Effector memory CD4-positive, alpha-beta T cell (primary cell): ENCODE results near the gene ATRN.

Experiments
- DNase-seq, 3 donors: peaks; one replicate each; pipeline ENCODE4 v3.0.0-alpha.2; 2020
- H3K27ac ChIP-seq: 2 replicates; pipeline ENCODE4 v1.7.0; 2013; ENCODE audit warnings: mild to moderate bottlenecking, low read length, moderate library complexity; ENCODE audit not compliant: insufficient read depth, poor library complexity, severe bottlenecking
- H3K27me3 ChIP-seq: replicated peaks from 2 replicates; pipeline ENCODE4 v1.7.0; 2013; ENCODE audit warnings: mild to moderate bottlenecking, low read length; ENCODE audit not compliant: insufficient read depth, control insufficient read depth, poor library complexity, severe bottlenecking
- H3K36me3 ChIP-seq: 2 replicates; pipeline ENCODE4 v1.7.0; 2013; ENCODE audit warnings: mild to moderate bottlenecking, low read length, moderate library complexity; ENCODE audit not compliant: control insufficient read depth, insufficient read depth
- H3K4me1 ChIP-seq: 2 replicates; pipeline ENCODE4 v1.7.0; 2013; ENCODE audit warnings: low read length, mild to moderate bottlenecking; ENCODE audit not compliant: control insufficient read depth, insufficient read depth, poor library complexity, severe bottlenecking
- H3K4me3 ChIP-seq: 2 replicates; pipeline ENCODE4 v1.7.0; 2013; ENCODE audit warnings: low read length, low read depth, mild to moderate bottlenecking; ENCODE audit not compliant: insufficient read depth, poor library complexity, severe bottlenecking
- H3K9me3 ChIP-seq: 2 replicates; pipeline ENCODE4 v1.7.0; 2013; ENCODE audit warnings: mild to moderate bottlenecking, low read length, moderate library complexity; ENCODE audit not compliant: control insufficient read depth

The ATRN gene

GRCh38 chr20:3670511-3670910 lies 199.7 kb downstream of the ATRN start:
- peaks cover 15% of the 10 kb centered on the region for H3K4me1 ChIP-seq
- no peak overlapping the region for H3K27ac ChIP-seq
- peaks cover 24% of the 10 kb centered on the region for H3K27me3 ChIP-seq
- H3K36me3 ChIP-seq = no peaks in the 10 kb centered on the region
- no peak for DNase-seq
- H3K9me3 ChIP-seq = no peaks in the 10 kb centered on the region
- H3K4me3 ChIP-seq = no peak overlapping the region

DNA sequence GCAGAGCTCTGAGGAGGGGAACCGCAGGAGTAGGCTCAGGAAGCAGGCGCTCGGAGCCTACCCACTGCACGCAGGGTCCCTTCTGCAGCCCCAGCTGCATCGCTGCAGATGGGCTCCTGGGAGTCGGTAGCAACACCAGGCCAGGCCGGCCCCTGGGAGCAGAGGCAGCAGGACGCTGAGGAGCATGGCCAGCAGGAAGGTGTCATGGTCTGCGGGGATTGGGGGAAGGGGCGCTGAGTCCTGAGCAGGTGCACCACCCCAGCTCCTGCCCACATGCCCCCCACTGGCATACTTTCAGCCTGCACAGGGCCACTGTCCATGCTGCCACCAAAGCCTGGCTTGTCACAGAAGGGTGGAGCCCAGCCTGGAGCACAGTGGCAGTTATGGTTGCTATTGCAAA lies 200.1 kb downstream of the ATRN start:
- Histone ChIP-seq H3K36me3 (no peaks in the 10 kb centered on the region), H3K9me3 (no peaks in the 10 kb centered on the region), H3K4me1 (peaks cover 13% of the 10 kb centered on the region), H3K27me3 (peaks cover 28% of the 10 kb centered on the region), H3K4me3 (no peak overlapping the region), H3K27ac (no peak overlapping the region)
- DNase-seq = no peak

GRCh38 chr20:3671986-3672546 lies 201.2 kb downstream of the ATRN start:
- Histone ChIP-seq H3K36me3 (no peaks in the 10 kb centered on the region), H3K4me1 (peaks cover 10% of the 10 kb centered on the region), H3K27ac (no peak overlapping the region), H3K4me3 (no peak overlapping the region), H3K27me3 (peaks cover 28% of the 10 kb centered on the region), H3K9me3 (no peaks in the 10 kb centered on the region)
- no peak for DNase-seq

DNA sequence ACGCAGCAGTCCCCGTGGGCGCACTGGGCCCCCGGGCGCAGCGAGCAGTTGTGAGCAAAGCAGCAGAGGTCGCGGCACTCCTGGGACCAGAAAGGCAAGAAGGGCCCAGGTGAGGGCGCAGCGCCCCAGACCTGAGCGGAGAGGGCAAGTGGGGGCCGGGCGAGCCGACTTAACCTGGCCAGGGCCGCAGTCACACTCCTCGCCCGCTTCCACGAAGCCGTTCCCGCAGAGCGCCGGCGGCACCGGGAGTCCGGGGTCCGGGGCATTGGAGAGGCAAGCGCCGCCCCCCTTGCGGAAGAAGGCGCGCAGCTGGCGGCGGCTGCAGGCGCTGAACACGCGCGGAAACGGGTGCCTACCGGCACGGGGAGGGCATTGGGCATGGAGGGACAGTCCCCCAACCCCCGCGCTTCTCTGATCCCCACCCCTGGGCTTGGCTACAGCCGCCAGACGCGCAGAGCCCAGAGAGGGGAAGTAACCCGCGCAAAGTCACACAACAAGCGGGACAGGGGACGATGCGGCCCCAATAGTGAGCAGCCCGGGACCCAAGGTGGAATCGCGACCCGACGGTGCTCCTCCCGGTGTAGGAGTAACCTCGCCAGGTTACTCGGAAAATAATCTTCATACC lies 201.8 kb downstream of the ATRN start:
- no peak overlapping the region for H3K4me3 ChIP-seq
- H3K27ac ChIP-seq = no peak overlapping the region
- H3K9me3 ChIP-seq = no peaks in the 10 kb centered on the region
- H3K4me1 ChIP-seq = peaks cover 10% of the 10 kb centered on the region
- H3K27me3 ChIP-seq = peaks cover 28% of the 10 kb centered on the region
- no peak for DNase-seq
- no peaks in the 10 kb centered on the region for H3K36me3 ChIP-seq

- Histone ChIP-seq H3K27me3 (peaks cover 28% of the 10 kb centered on the region), H3K4me3 (no peak overlapping the region), H3K4me1 (peaks cover 10% of the 10 kb centered on the region), H3K36me3 (no peaks in the 10 kb centered on the region), H3K27ac (no peak overlapping the region), H3K9me3 (no peaks in the 10 kb centered on the region)
- no peak for DNase-seq
Measured at GRCh38 chr20:3673221-3674070, 202.6 kb downstream of the ATRN start.

DNA sequence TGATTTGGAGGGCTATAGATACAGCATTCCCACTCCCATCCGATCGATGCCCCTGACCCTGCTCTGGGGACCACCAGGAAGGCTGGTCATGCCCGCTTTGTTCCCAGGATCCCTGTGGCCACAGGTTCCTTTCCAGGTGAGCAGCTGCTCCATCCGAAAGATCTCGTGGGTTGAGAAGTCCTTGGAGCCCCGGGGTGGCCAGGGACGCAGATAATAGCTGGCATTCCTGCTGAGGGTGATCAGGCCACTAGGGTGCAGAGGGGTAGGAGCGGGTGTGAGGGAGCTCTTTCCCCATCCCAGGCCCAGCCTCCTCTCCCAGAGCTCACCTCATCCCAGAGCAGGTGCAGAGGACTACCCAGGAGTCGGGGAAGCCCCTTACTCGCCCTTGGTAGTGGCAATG lies 203.6 kb downstream of the ATRN start:
- H3K9me3 ChIP-seq = no peaks in the 10 kb centered on the region
- peaks cover 10% of the 10 kb centered on the region for H3K4me1 ChIP-seq
- no peak overlapping the region for H3K27ac ChIP-seq
- no peak for DNase-seq
- H3K36me3 ChIP-seq = no peaks in the 10 kb centered on the region
- H3K4me3 ChIP-seq = no peak overlapping the region
- H3K27me3 ChIP-seq = peaks cover 28% of the 10 kb centered on the region

- H3K27me3 ChIP-seq = peaks cover 28% of the 10 kb centered on the region
- H3K36me3 ChIP-seq = no peaks in the 10 kb centered on the region
- H3K27ac ChIP-seq = no peak overlapping the region
- H3K9me3 ChIP-seq = no peaks in the 10 kb centered on the region
- no peak for DNase-seq
- peaks cover 10% of the 10 kb centered on the region for H3K4me1 ChIP-seq
- no peak overlapping the region for H3K4me3 ChIP-seq
Measured at GRCh38 chr20:3674995-3675900, 204.4 kb downstream of the ATRN start.

- DNase-seq = no peak
- Histone ChIP-seq H3K9me3 (no peaks in the 10 kb centered on the region), H3K27me3 (peaks cover 33% of the 10 kb centered on the region), H3K27ac (no peak overlapping the region), H3K36me3 (no peaks in the 10 kb centered on the region), H3K4me3 (no peak overlapping the region), H3K4me1 (peaks cover 11% of the 10 kb centered on the region)
Measured at GRCh38 chr20:3677733-3678132, 206.9 kb downstream of the ATRN start.

- Histone ChIP-seq H3K9me3 (no peaks in the 10 kb centered on the region), H3K27ac (no peak overlapping the region), H3K4me3 (no peak overlapping the region), H3K36me3 (no peaks in the 10 kb centered on the region), H3K27me3 (peaks cover 33% of the 10 kb centered on the region), H3K4me1 (peaks cover 9% of the 10 kb centered on the region)
- no peak for DNase-seq
Measured at GRCh38 chr20:3678198-3678597, 207.4 kb downstream of the ATRN start.
